GM12878 (cell line): ENCODE data around the gene ZNF423. TPM values are rescaled to one million over a fixed set of nuclear protein-coding genes. Genes with fewer than 3 reads are reported as not detected.

Experiments used
- ATAC-seq: fragments of 200-7000 bp; cut with Tn5 transposase; 3 replicates; pipeline ENCODE4 v1.9.1; 2020; ENCODE audit warnings: mild to moderate bottlenecking, moderate library complexity
- BruUV-seq: library from RNA; stranded (reverse); fragments of 400-500 nt; replicated peaks from 2 replicates; lab custom pipeline; 2021; lab: Mats Ljungman, UMichigan
- CTCF ChIA-PET: fragments of 300-600 bp; sonication (Branson Sonifier 250); formaldehyde crosslinking; extraction: SDS; loops from one replicate; lab custom pipeline; 2021; ENCODE audit warnings: inconsistent platforms; lab: Yijun Ruan, JAX
- POLR2A ChIA-PET: fragments of 350-600 bp; formaldehyde crosslinking; extraction: SDS; loops from one replicate; lab custom pipeline; 2021; ENCODE audit warnings: inconsistent platforms; lab: Charles Lee
- RAD21 ChIA-PET: fragments of 300-600 bp; sonication (Branson Sonifier 250); formaldehyde crosslinking; loops from one replicate; lab custom pipeline; 2023; ENCODE audit warnings: antibody characterized with exemption; ENCODE audit not compliant: unreplicated experiment; lab: Charles Lee
- SMC1A ChIA-PET: fragments of 300-600 bp; sonication (Branson Sonifier 250); formaldehyde crosslinking; loops from one replicate; lab custom pipeline; 2023; ENCODE audit not compliant: unreplicated experiment, uncharacterized antibody; lab: Charles Lee
- DNase-seq: peaks from one replicate; pipeline ENCODE4 v3.0.0-alpha.2; 2011; ENCODE audit warnings: low read depth, low spot score
- FAIRE-seq: peaks from 3 replicates; lab custom pipeline; 2011; peaks lifted over from hg19 to GRCh38; lab: Jason Lieb, UNC
- H2AFZ ChIP-seq: 2 replicates; pipeline ENCODE4 v1.6.0; 2011; ENCODE audit warnings: low read depth, low read length, control low read depth; ENCODE audit not compliant: control insufficient read depth
- H3K27ac ChIP-seq: 2 replicates; pipeline ENCODE4 v1.5.1; 2011; ENCODE audit warnings: control low read depth; ENCODE audit not compliant: control insufficient read depth, insufficient read depth
- H3K27me3 ChIP-seq, 2 experiments: replicated peaks in 1 of 2; 2 replicates each; pipeline versions ENCODE4 v1.6.0 to v1.6.1; 2011; ENCODE audit warnings: low read length in 1 of 2; ENCODE audit not compliant: control insufficient read depth in 2 of 2, insufficient read depth in 2 of 2
- H3K36me3 ChIP-seq, 2 experiments: 2 replicates each; pipeline ENCODE4 v1.5.1; 2011; ENCODE audit warnings: low read length in 1 of 2; ENCODE audit not compliant: control insufficient read depth in 2 of 2, insufficient read depth in 2 of 2
- H3K4me1 ChIP-seq: 2 replicates; pipeline ENCODE4 v1.6.1; 2011; ENCODE audit warnings: mild to moderate bottlenecking, low read length, moderate library complexity, mixed read lengths; ENCODE audit not compliant: control insufficient read depth, insufficient read depth
- H3K4me2 ChIP-seq: 2 replicates; pipeline ENCODE4 v1.6.0; 2011; ENCODE audit warnings: control low read depth; ENCODE audit not compliant: control insufficient read depth, insufficient read depth
- H3K4me3 ChIP-seq: fragments of 200-600 bp; sonication (generic); 2 replicates; pipeline ENCODE4 v1.5.1; 2016
- H3K79me2 ChIP-seq: 2 replicates; pipeline ENCODE4 v1.6.0; 2011; ENCODE audit warnings: low read length; ENCODE audit not compliant: control insufficient read depth, insufficient read depth
- H3K9ac ChIP-seq: 2 replicates; pipeline ENCODE4 v1.8.0; 2011; ENCODE audit warnings: low read length, control low read depth, mixed read lengths; ENCODE audit not compliant: control insufficient read depth, insufficient read depth
- H3K9me3 ChIP-seq: replicated peaks from 3 replicates; pipeline ENCODE4 v1.5.1; 2011; ENCODE audit warnings: mild to moderate bottlenecking, low read length; ENCODE audit not compliant: control insufficient read depth, insufficient read depth
- H4K20me1 ChIP-seq: 2 replicates; pipeline ENCODE4 v1.6.0; 2011; ENCODE audit not compliant: control insufficient read depth, insufficient read depth
- ATF2 ChIP-seq: IDR thresholded peaks from 2 replicates; pipeline ENCODE4 v1.6.1; 2012; ENCODE audit warnings: low read length, inconsistent platforms
- CHD2 ChIP-seq: IDR thresholded peaks from 2 replicates; pipeline ENCODE4 v1.6.1; 2011; ENCODE audit warnings: low read depth, low read length, improper control_type of control experiment, borderline replicate concordance
- CREB1 ChIP-seq: IDR thresholded peaks from 2 replicates; pipeline ENCODE4 v1.6.1; 2012; ENCODE audit warnings: low read depth, mild to moderate bottlenecking, inconsistent platforms
- EED ChIP-seq: sonication (generic); IDR thresholded peaks from 2 replicates; pipeline ENCODE4 v1.6.1; 2016; ENCODE audit warnings: antibody characterized with exemption, low read depth
- GATAD2B ChIP-seq: fragments of 450-650 bp; conservative IDR thresholded peaks from 2 replicates; pipeline ENCODE4 v1.6.1; 2017; ENCODE audit warnings: low read depth, mild to moderate bottlenecking, moderate library complexity
- NFXL1 ChIP-seq: fragments of 450-650 bp; IDR thresholded peaks from 2 replicates; pipeline ENCODE4 v1.6.1; 2017; ENCODE audit warnings: antibody characterized with exemption, mild to moderate bottlenecking, borderline replicate concordance
- NRF1 ChIP-seq: conservative IDR thresholded peaks from 2 replicates; pipeline ENCODE4 v1.6.1; 2011; ENCODE audit warnings: mild to moderate bottlenecking, low read depth, low read length, improper control_type of control experiment
- RAD51 ChIP-seq: fragments of 450-650 bp; IDR thresholded peaks from 2 replicates; pipeline ENCODE4 v1.6.1; 2016; ENCODE audit warnings: moderate library complexity, mild to moderate bottlenecking, inconsistent platforms
- SREBF1 ChIP-seq: IDR thresholded peaks from 2 replicates; pipeline ENCODE4 v1.6.1; 2012; ENCODE audit warnings: mild to moderate bottlenecking, low read length
- ZBED1 ChIP-seq: IDR thresholded peaks from 2 replicates; pipeline ENCODE4 v1.6.1; 2016; ENCODE audit warnings: borderline replicate concordance
- WGBS: methylation state at CpG from one replicate; pipeline ENCODE4 v1.1.6; 2016; ENCODE audit warnings: low lambda C conversion rate; ENCODE audit not compliant: insufficient replicate concordance, insufficient coverage; ENCODE audit errors: missing lambda C conversion rate; 5-methylcytosine and 5-hydroxymethylcytosine counted together
- in situ Hi-C: fragments of 300-500 bp; cut with MboI; formaldehyde crosslinking; loops from 9 replicates; pipeline ENCODE4 v1.14.3; 2018; ENCODE audit warnings: mixed read lengths
- intact Hi-C: fragments of 100-400 bp; cut with micrococcal nuclease; formaldehyde crosslinking; loops from one replicate; pipeline ENCODE4 v1.14.2; 2022; ENCODE audit not compliant: unreplicated experiment
- polyA plus RNA-seq, 11 experiments: library from polyadenylated mRNA; depleted of rRNA in 4 of 11; unstranded in 6 of 11; stranded (reverse) in 5 of 11; fragments of >200 nt; fragmentation: Nextera tagmentation in 4 of 11; fragmentation: Illumina TruSeq in 1 of 11; extraction: Ambion mirVana in 4 of 11; extraction: Trizol in 1 of 11; gene quantifications; 1 replicate in 1 of 11; 2 replicates in 10 of 11; pipeline versions ENCODE4 v1.2.1 to v1.2.3, GENCODE V29; 2011 to 2016; ENCODE audit warnings: inconsistent platforms in 2 of 11, missing spikeins in 2 of 11, low read depth in 1 of 11
- total RNA-seq, 4 experiments: library from RNA; depleted of rRNA in 3 of 4; stranded (reverse); fragments of >200 nt in 3 of 4; fragmentation: Illumina TruSeq in 1 of 4; extraction: Trizol in 1 of 4; gene quantifications; 2 replicates each; pipeline versions ENCODE4 v1.2.1 to v1.2.3, GENCODE V29; 2013 to 2021
- TF ChIP-seq, protein P1 (sequence below): fragments of 450-650 bp; IDR thresholded peaks from 2 replicates; pipeline ENCODE4 v1.6.1; 2017; ENCODE audit warnings: mild to moderate bottlenecking, moderate library complexity

Gene ZNF423
- total and polyA plus RNA-seq, 10 of the 15 experiments (the other 5 are each of a cell fraction or from before 2014, with no cell fraction given), result 0.03 to 0.64 (median 0.10) TPM

DNA sequence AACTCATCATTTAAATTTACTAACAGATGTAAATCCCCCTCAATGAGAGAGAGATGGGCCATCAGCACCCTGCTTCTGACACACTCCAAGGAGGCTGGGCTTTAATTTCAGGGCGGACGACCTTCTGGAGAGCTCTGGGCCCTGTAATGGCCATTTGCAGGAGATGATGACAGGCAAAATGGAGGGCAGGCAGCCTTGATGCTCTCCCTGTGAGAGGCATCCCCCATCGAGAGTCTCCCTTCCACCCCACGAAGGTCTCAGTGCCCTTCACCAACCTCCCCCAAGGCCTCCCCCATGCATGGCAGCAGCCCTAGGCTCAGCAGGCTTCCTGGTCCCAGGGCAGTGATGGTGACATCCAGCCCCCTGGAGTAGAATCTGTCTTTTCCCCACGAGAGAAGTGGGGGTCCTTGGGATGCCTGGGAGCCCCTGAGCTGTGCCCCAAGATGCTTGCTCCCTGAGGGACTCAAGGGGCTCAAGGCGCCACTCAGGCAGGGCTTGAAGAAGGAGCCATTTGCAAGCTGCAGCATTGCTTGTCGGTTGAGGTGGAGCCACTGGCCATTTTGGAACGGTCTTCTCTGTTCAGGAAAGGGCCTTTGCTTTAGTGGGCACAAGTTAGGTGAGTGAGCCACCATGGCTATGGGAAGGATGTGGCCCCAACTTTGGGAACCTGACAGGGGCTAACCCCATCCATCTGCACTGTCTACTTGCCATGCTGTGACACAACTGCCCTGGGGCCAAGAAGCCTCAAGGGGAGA lies 399.7 kb downstream of the ZNF423 start:
- no TSS peak for BruUV-seq
- H3K9ac ChIP-seq, result no peak overlapping the region
- TF ChIP-seq EED (no peak), SREBF1 (no peak), ZBED1 (no peak), GATAD2B (no peak)
- TF ChIP-seq, all 136 proteins: peak for 0
- H3K4me3 ChIP-seq, result no peak overlapping the region
- 64% methylated on average over 8 of the region's 8 CpGs for WGBS
- CTCF ChIA-PET, result no interaction called here
- in situ Hi-C loops (no loop called here), intact Hi-C loops (no loop called here)
- H3K27me3 ChIP-seq, result no peaks in the 10 kb centered on the region
- POLR2A ChIA-PET, result no interaction called here
- H2AFZ ChIP-seq, result no peak overlapping the region
- H4K20me1 ChIP-seq, result no peaks in the 10 kb centered on the region
- no peaks in the 10 kb centered on the region for H3K36me3 ChIP-seq
- H3K9me3 ChIP-seq, result no peaks in the 10 kb centered on the region
- no peaks in the 10 kb centered on the region for H3K4me1 ChIP-seq
- H3K79me2 ChIP-seq, result no peaks in the 10 kb centered on the region
- SMC1A ChIA-PET, result no interaction called here
- RAD21 ChIA-PET, result no interaction called here
- no peak for DNase-seq
- no peak overlapping the region for H3K4me2 ChIP-seq
- no peak for ATAC-seq
- H3K27ac ChIP-seq, result no peak overlapping the region
- no peak for FAIRE-seq

GRCh38 chr16:49455181-49455990 lies 400.5 kb downstream of the ZNF423 start:
- H3K36me3 ChIP-seq, result no peaks in the 10 kb centered on the region
- 51% methylated on average over 10 of the region's 11 CpGs for WGBS
- no peaks in the 10 kb centered on the region for H3K9me3 ChIP-seq
- RAD21 ChIA-PET, result no interaction called here
- H3K27me3 ChIP-seq, result no peaks in the 10 kb centered on the region
- no peaks in the 10 kb centered on the region for H3K79me2 ChIP-seq
- in situ Hi-C loops, result no loop called here
- no peak overlapping the region for H3K27ac ChIP-seq
- H2AFZ ChIP-seq, result no peak overlapping the region
- ATAC-seq (no peak), DNase-seq (no peak), FAIRE-seq (no peak)
- no peaks in the 10 kb centered on the region for H4K20me1 ChIP-seq
- POLR2A ChIA-PET, result no interaction called here
- no peak overlapping the region for H3K4me2 ChIP-seq
- CTCF ChIA-PET, result no interaction called here
- intact Hi-C loops, result no loop called here
- SMC1A ChIA-PET, result no interaction called here
- no peak overlapping the region for H3K4me3 ChIP-seq
- BruUV-seq, result no TSS peak
- no peak overlapping the region for H3K9ac ChIP-seq
- no peaks in the 10 kb centered on the region for H3K4me1 ChIP-seq
- no peak for TF ChIP-seq CHD2
- no peak for TF ChIP-seq RAD51
- no peak for TF ChIP-seq NFXL1
- TF ChIP-seq CREB1, result no peak
- TF ChIP-seq ATF2, result no peak
- TF ChIP-seq, protein P1, sequence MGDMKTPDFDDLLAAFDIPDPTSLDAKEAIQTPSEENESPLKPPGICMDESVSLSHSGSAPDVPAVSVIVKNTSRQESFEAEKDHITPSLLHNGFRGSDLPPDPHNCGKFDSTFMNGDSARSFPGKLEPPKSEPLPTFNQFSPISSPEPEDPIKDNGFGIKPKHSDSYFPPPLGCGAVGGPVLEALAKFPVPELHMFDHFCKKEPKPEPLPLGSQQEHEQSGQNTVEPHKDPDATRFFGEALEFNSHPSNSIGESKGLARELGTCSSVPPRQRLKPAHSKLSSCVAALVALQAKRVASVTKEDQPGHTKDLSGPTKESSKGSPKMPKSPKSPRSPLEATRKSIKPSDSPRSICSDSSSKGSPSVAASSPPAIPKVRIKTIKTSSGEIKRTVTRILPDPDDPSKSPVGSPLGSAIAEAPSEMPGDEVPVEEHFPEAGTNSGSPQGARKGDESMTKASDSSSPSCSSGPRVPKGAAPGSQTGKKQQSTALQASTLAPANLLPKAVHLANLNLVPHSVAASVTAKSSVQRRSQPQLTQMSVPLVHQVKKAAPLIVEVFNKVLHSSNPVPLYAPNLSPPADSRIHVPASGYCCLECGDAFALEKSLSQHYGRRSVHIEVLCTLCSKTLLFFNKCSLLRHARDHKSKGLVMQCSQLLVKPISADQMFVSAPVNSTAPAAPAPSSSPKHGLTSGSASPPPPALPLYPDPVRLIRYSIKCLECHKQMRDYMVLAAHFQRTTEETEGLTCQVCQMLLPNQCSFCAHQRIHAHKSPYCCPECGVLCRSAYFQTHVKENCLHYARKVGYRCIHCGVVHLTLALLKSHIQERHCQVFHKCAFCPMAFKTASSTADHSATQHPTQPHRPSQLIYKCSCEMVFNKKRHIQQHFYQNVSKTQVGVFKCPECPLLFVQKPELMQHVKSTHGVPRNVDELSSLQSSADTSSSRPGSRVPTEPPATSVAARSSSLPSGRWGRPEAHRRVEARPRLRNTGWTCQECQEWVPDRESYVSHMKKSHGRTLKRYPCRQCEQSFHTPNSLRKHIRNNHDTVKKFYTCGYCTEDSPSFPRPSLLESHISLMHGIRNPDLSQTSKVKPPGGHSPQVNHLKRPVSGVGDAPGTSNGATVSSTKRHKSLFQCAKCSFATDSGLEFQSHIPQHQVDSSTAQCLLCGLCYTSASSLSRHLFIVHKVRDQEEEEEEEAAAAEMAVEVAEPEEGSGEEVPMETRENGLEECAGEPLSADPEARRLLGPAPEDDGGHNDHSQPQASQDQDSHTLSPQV, result no peak
- TF ChIP-seq NRF1, result no peak
